Measurements from ENCODE around the gene ZNF343.

Gene ZNF343

GRCh38 chr20:2542361-2542760, 33.6 kb upstream of the ZNF343 start:
- Histone ChIP-seq H3K36me3 (ENCODE audit: control insufficient read depth, insufficient read depth, low read length) (no peaks in the 10 kb centered on the region), H2AFZ (no peak overlapping the region), H3K9me3 (ENCODE audit: control insufficient read depth, low read length) (no peaks in the 10 kb centered on the region), H3K79me2 (no peaks in the 10 kb centered on the region), H3K4me2 (ENCODE audit: low read length) (no peak overlapping the region), H3K27ac (no peak overlapping the region), H3K4me3 (ENCODE audit: low read depth, low read length) (no peak overlapping the region), H3K9ac (no peak overlapping the region), H3K27me3 (ENCODE audit: control insufficient read depth, insufficient read depth, low read length) (no peaks in the 10 kb centered on the region), H3K4me1 (no peaks in the 10 kb centered on the region)
- no peak for TF ChIP-seq CTCF (IDR thresholded peaks at IDR 0.05)

GRCh38 chr20:2541940-2542339, 33.2 kb upstream of the ZNF343 start:
- Histone ChIP-seq H3K79me2 (no peaks in the 10 kb centered on the region), H3K4me1 (no peaks in the 10 kb centered on the region), H3K36me3 (ENCODE audit: control insufficient read depth, insufficient read depth, low read length) (no peaks in the 10 kb centered on the region), H3K9me3 (ENCODE audit: control insufficient read depth, low read length) (no peaks in the 10 kb centered on the region), H3K27me3 (ENCODE audit: control insufficient read depth, insufficient read depth, low read length) (no peaks in the 10 kb centered on the region), H3K4me2 (ENCODE audit: low read length) (no peak overlapping the region), H3K4me3 (ENCODE audit: low read depth, low read length) (no peak overlapping the region), H2AFZ (no peak overlapping the region), H3K9ac (no peak overlapping the region), H3K27ac (no peak overlapping the region)
- no peak for TF ChIP-seq CTCF (IDR thresholded peaks at IDR 0.05)

GRCh38 chr20:2538931-2539720, 30.4 kb upstream of the ZNF343 start:
- Histone ChIP-seq H3K4me3 (ENCODE audit: low read depth, low read length) (no peak overlapping the region), H3K27ac (no peak overlapping the region), H3K4me2 (ENCODE audit: low read length) (no peak overlapping the region), H3K27me3 (ENCODE audit: control insufficient read depth, insufficient read depth, low read length) (no peaks in the 10 kb centered on the region), H2AFZ (no peak overlapping the region), H3K36me3 (ENCODE audit: control insufficient read depth, insufficient read depth, low read length) (no peaks in the 10 kb centered on the region), H3K79me2 (no peaks in the 10 kb centered on the region), H3K4me1 (no peaks in the 10 kb centered on the region), H3K9me3 (ENCODE audit: control insufficient read depth, low read length) (no peaks in the 10 kb centered on the region), H3K9ac (no peak overlapping the region)
- no peak for TF ChIP-seq CTCF (IDR thresholded peaks at IDR 0.05)

GRCh38 chr20:2538356-2538755, 29.6 kb upstream of the ZNF343 start:
- TF ChIP-seq CTCF (IDR thresholded peaks at IDR 0.05): no peak
- Histone ChIP-seq H3K36me3 (ENCODE audit: control insufficient read depth, insufficient read depth, low read length) (no peaks in the 10 kb centered on the region), H3K9ac (no peak overlapping the region), H3K4me3 (ENCODE audit: low read depth, low read length) (no peak overlapping the region), H3K79me2 (no peaks in the 10 kb centered on the region), H3K27ac (no peak overlapping the region), H3K4me2 (ENCODE audit: low read length) (no peak overlapping the region), H3K27me3 (ENCODE audit: control insufficient read depth, insufficient read depth, low read length) (no peaks in the 10 kb centered on the region), H3K4me1 (no peaks in the 10 kb centered on the region), H3K9me3 (ENCODE audit: control insufficient read depth, low read length) (no peaks in the 10 kb centered on the region), H2AFZ (no peak overlapping the region)

- no peak overlapping the region for H2AFZ ChIP-seq
- no peaks in the 10 kb centered on the region for H3K4me1 ChIP-seq
- no peaks in the 10 kb centered on the region for H3K27me3 ChIP-seq (ENCODE audit: control insufficient read depth, insufficient read depth, low read length)
- H3K4me3 ChIP-seq (ENCODE audit: low read depth, low read length): no peak overlapping the region
- no peaks in the 10 kb centered on the region for H3K79me2 ChIP-seq
- no peak overlapping the region for H3K27ac ChIP-seq
- H3K9me3 ChIP-seq (ENCODE audit: control insufficient read depth, low read length): no peaks in the 10 kb centered on the region
- no peak for TF ChIP-seq CTCF (IDR thresholded peaks at IDR 0.05)
- no peak overlapping the region for H3K4me2 ChIP-seq (ENCODE audit: low read length)
- no peaks in the 10 kb centered on the region for H3K36me3 ChIP-seq (ENCODE audit: control insufficient read depth, insufficient read depth, low read length)
- H3K9ac ChIP-seq: no peak overlapping the region
These were observed 28.4 kb upstream of the ZNF343 start for GRCh38 chr20:2537101-2537500.

Measured in parathyroid adenoma (tissue), 2 donors.